IMR-90 (cell line): Measurements from ENCODE around the gene HYAL3. TPM values are rescaled to one million over a fixed set of nuclear protein-coding genes. Genes with fewer than 3 reads are reported as not detected.

ENCODE experiments used
- ATAC-seq: fragments of 200-7000 bp; cut with Tn5 transposase; 2 replicates; pipeline ENCODE4 v1.9.1; 2020; ENCODE audit warnings: low read depth, mild to moderate bottlenecking, moderate library complexity
- BruUV-seq: library from RNA; stranded (reverse); fragments of 400-500 nt; replicated peaks from 2 replicates; lab custom pipeline; 2021; lab: Mats Ljungman, UMichigan
- CTCF ChIA-PET: fragments of 300-600 bp; formaldehyde crosslinking; extraction: SDS; loops from one replicate; lab custom pipeline; 2021; ENCODE audit warnings: antibody characterized with exemption; lab: Yijun Ruan, JAX
- POLR2A ChIA-PET: fragments of 300-600 bp; sonication (Branson Sonifier 250); formaldehyde crosslinking; loops from one replicate; lab custom pipeline; 2022; ENCODE audit warnings: antibody characterized with exemption; ENCODE audit not compliant: unreplicated experiment; lab: Charles Lee
- DNase-seq: peaks from one replicate; pipeline ENCODE4 v3.0.0; 2013
- H2AFZ ChIP-seq: replicated peaks from 2 replicates; pipeline ENCODE3; 2013; ENCODE audit warnings: low read length, mild to moderate bottlenecking; ENCODE audit not compliant: poor library complexity
- H2AK5ac ChIP-seq: 2 replicates; pipeline ENCODE4 v1.6.1; 2013; ENCODE audit warnings: low read depth, low read length, inconsistent platforms
- H2AK9ac ChIP-seq: replicated peaks from 2 replicates; pipeline ENCODE3; 2013; ENCODE audit warnings: mild to moderate bottlenecking, low read depth, low read length, moderate library complexity; ENCODE audit not compliant: poor library complexity
- H2BK120ac ChIP-seq: 2 replicates; pipeline ENCODE4 v1.6.1; 2013; ENCODE audit warnings: low read depth, low read length, inconsistent platforms
- H2BK15ac ChIP-seq: 3 replicates; pipeline ENCODE4 v1.6.1; 2013; ENCODE audit warnings: low read depth, low read length, inconsistent platforms
- H2BK20ac ChIP-seq: 2 replicates; pipeline ENCODE4 v1.6.1; 2013; ENCODE audit warnings: low read depth, mild to moderate bottlenecking, inconsistent platforms, low read length, moderate library complexity
- H2BK5ac ChIP-seq: 2 replicates; pipeline ENCODE4 v1.6.1; 2013; ENCODE audit warnings: mild to moderate bottlenecking, low read depth, low read length, inconsistent platforms; ENCODE audit not compliant: poor library complexity, severe bottlenecking
- H3K14ac ChIP-seq: replicated peaks from 2 replicates; pipeline ENCODE4 v1.6.1; 2013; ENCODE audit warnings: low read depth, low read length, inconsistent platforms
- H3K18ac ChIP-seq: 2 replicates; pipeline ENCODE4 v1.6.1; 2013; ENCODE audit warnings: low read depth, low read length, control low read depth
- H3K23ac ChIP-seq: 2 replicates; pipeline ENCODE4 v1.6.1; 2013; ENCODE audit warnings: low read depth, low read length, inconsistent platforms
- H3K27ac ChIP-seq: 2 replicates; pipeline ENCODE4 v1.5.1; 2013; ENCODE audit warnings: mild to moderate bottlenecking, control low read depth, low read length; ENCODE audit not compliant: insufficient read depth
- H3K27me3 ChIP-seq: 2 replicates; pipeline ENCODE4 v1.6.1; 2013; ENCODE audit warnings: low read length; ENCODE audit not compliant: control insufficient read depth, insufficient read depth
- H3K36me3 ChIP-seq: 2 replicates; pipeline ENCODE4 v1.6.1; 2013; ENCODE audit warnings: low read length, mixed read lengths; ENCODE audit not compliant: control insufficient read depth, insufficient read depth
- H3K4ac ChIP-seq: 2 replicates; pipeline ENCODE4 v1.6.1; 2013; ENCODE audit warnings: low read depth, low read length, inconsistent platforms
- H3K4me1 ChIP-seq: 2 replicates; pipeline ENCODE4 v1.6.1; 2013; ENCODE audit warnings: low read length, mixed read lengths; ENCODE audit not compliant: control insufficient read depth, insufficient read depth
- H3K4me2 ChIP-seq: 2 replicates; pipeline ENCODE4 v1.6.1; 2013; ENCODE audit warnings: low read depth, mild to moderate bottlenecking, control low read depth, low read length, moderate library complexity
- H3K4me3 ChIP-seq: 2 replicates; pipeline ENCODE4 v1.5.1; 2013; ENCODE audit warnings: low read depth, mild to moderate bottlenecking, control low read depth, low read length, moderate library complexity; ENCODE audit not compliant: insufficient read depth
- H3K56ac ChIP-seq: 2 replicates; pipeline ENCODE4 v1.6.1; 2013; ENCODE audit warnings: low read length, inconsistent platforms; ENCODE audit not compliant: insufficient read depth; ENCODE audit errors: extremely low read depth
- H3K79me1 ChIP-seq, 2 experiments: 2 replicates each; pipeline ENCODE4 v1.6.1; 2013; ENCODE audit warnings: low read length in 2 of 2, inconsistent platforms in 1 of 2, low read depth in 1 of 2
- H3K9ac ChIP-seq: 2 replicates; pipeline ENCODE4 v1.6.1; 2013; ENCODE audit warnings: low read depth, low read length, control low read depth
- H3K9me1 ChIP-seq: 2 replicates; pipeline ENCODE4 v1.6.1; 2013; ENCODE audit warnings: low read length, inconsistent platforms; ENCODE audit not compliant: insufficient read depth
- H3K9me3 ChIP-seq: 2 replicates; pipeline ENCODE4 v1.6.1; 2013; ENCODE audit warnings: low read length; ENCODE audit not compliant: control insufficient read depth, insufficient read depth
- H4K20me1 ChIP-seq: 2 replicates; pipeline ENCODE4 v1.6.1; 2013; ENCODE audit warnings: low read length, inconsistent platforms; ENCODE audit not compliant: insufficient read depth
- H4K5ac ChIP-seq: 2 replicates; pipeline ENCODE4 v1.6.1; 2013; ENCODE audit warnings: mild to moderate bottlenecking, low read depth, low read length, control low read depth
- H4K8ac ChIP-seq, 2 experiments: 2 replicates each; pipeline ENCODE4 v1.6.1; 2013; ENCODE audit warnings: low read depth in 2 of 2, low read length in 2 of 2, control low read depth in 1 of 2, inconsistent platforms in 1 of 2
- H4K91ac ChIP-seq: 2 replicates; pipeline ENCODE4 v1.6.1; 2013; ENCODE audit warnings: low read depth, low read length, inconsistent platforms; ENCODE audit not compliant: insufficient read depth
- BHLHE40 ChIP-seq: fragments of 150-350 bp; IDR thresholded peaks from 2 replicates; pipeline ENCODE4 v1.6.1; 2016; ENCODE audit warnings: mild to moderate bottlenecking, low read depth, low read length
- CEBPB ChIP-seq: IDR thresholded peaks from 2 replicates; pipeline ENCODE4 v1.6.1; 2012; ENCODE audit warnings: low read depth, low read length, improper control_type of control experiment
- MXI1 ChIP-seq: IDR thresholded peaks from 2 replicates; pipeline ENCODE4 v1.6.1; 2012; ENCODE audit warnings: low read depth, mild to moderate bottlenecking, low read length, moderate library complexity, borderline replicate concordance
- WGBS, 2 experiments: methylation state at CpG; one replicate each; pipeline versions ENCODE4 v1.1.5 to v1.1.7; 2013; ENCODE audit warnings: missing lambda C conversion rate in 2 of 2; ENCODE audit not compliant: insufficient read length in 1 of 2; ENCODE audit errors: extremely low coverage in 2 of 2; 5-methylcytosine and 5-hydroxymethylcytosine counted together
- dilution Hi-C: fragments of 300-500 bp; cut with HindIII; formaldehyde crosslinking; loops from one replicate; pipeline ENCODE4 v1.14.3; 2018; ENCODE audit warnings: low sequenced_read_pairs; ENCODE audit not compliant: unreplicated experiment
- in situ Hi-C: fragments of 300-500 bp; cut with MboI; formaldehyde crosslinking; loops from 3 replicates; pipeline ENCODE4 v1.14.3; 2019; ENCODE audit warnings: low sequenced_read_pairs, inconsistent platforms, mixed read lengths
- intact Hi-C: fragments of 100-400 bp; cut with micrococcal nuclease; formaldehyde crosslinking; loops from 2 replicates; pipeline ENCODE4 v1.10.0; 2022
- polyA plus RNA-seq, 3 experiments: library from polyadenylated mRNA; depleted of rRNA; stranded (reverse); fragments of >200 nt; gene quantifications; 2 replicates each; pipeline ENCODE4 v1.2.3, GENCODE V29; 2012; ENCODE audit warnings: low replicate concordance in 1 of 3
- total RNA-seq: library from RNA; depleted of rRNA; stranded (reverse); fragments of >200 nt; gene quantifications from 2 replicates; pipeline ENCODE4 v1.2.3, GENCODE V29; 2012

Gene HYAL3
- total and polyA plus RNA-seq, 2 of the 4 experiments (the other 2 are of a cell fraction) = 2.7 to 5.7 TPM

GRCh38 chr3:50265571-50265970 lies 33.6 kb downstream of the HYAL3 start:
- TF ChIP-seq BHLHE40 (no peak), MXI1 (no peak), CEBPB (no peak)
- peak overlapping the region; percentile 99; a peak in 3 of 4 replicates for H4K8ac ChIP-seq
- DNase-seq (no peak), ATAC-seq (no peak)
- H2AK9ac ChIP-seq = peak overlapping the region; percentile 97
- no peak overlapping the region; the same call in 1 of the 2 replicates for H3K23ac ChIP-seq
- H3K27me3 ChIP-seq = no peaks in the 10 kb centered on the region
- peak overlapping the region; percentile 100 for H2AK5ac ChIP-seq
- intact Hi-C loops (no loop called here), dilution Hi-C loops (no loop called here), in situ Hi-C loops (no loop called here)
- no peak overlapping the region for H3K4me2 ChIP-seq
- H3K79me1 ChIP-seq = peaks cover 7 to 64% of the 10 kb centered on the region in 2 experiments; a peak in 3 of 4 replicates
- peak overlapping the region; percentile 97 for H3K27ac ChIP-seq
- CTCF ChIA-PET = interaction anchor here (0.7 kb wide), 1 partner anchor 9 kb away, joined by 4 read pairs; no protein-coding TSS in a partner anchor
- H2BK5ac ChIP-seq = peak overlapping the region; percentile 85
- H3K36me3 ChIP-seq = no peaks in the 10 kb centered on the region
- H2AFZ ChIP-seq = no peak overlapping the region
- no peak overlapping the region for H3K4me3 ChIP-seq
- POLR2A ChIA-PET = no interaction called here
- peak overlapping the region; percentile 97 for H2BK120ac ChIP-seq
- peak overlapping the region; percentile 82 for H3K18ac ChIP-seq
- WGBS, 2 experiments = 33% methylated on average over 1 of the region's 1 CpG; no CpG with 5 or more reads in 1 of the 2 experiments
- no peaks in the 10 kb centered on the region for H4K20me1 ChIP-seq
- H3K9me3 ChIP-seq = no peaks in the 10 kb centered on the region
- peak overlapping the region; percentile 100 for H3K4ac ChIP-seq
- BruUV-seq = no TSS peak
- H2BK15ac ChIP-seq = peak overlapping the region; percentile 97
- no peak overlapping the region for H3K56ac ChIP-seq
- peak overlapping the region; percentile 96 for H2BK20ac ChIP-seq
- peaks cover 69% of the 10 kb centered on the region for H3K4me1 ChIP-seq
- H3K9me1 ChIP-seq = peaks cover 45% of the 10 kb centered on the region
- peak overlapping the region; percentile 99 for H4K91ac ChIP-seq
- peak overlapping the region; percentile 83 for H3K14ac ChIP-seq
- H4K5ac ChIP-seq = peak overlapping the region; percentile 94
- peak overlapping the region; percentile 53; the same call in 1 of the 2 replicates for H3K9ac ChIP-seq
